Measurements from ENCODE around the gene SLC26A2. TPM values are rescaled to one million over a fixed set of nuclear protein-coding genes. Genes with fewer than 3 reads are reported as not detected.

Gene SLC26A2
- polyA plus RNA-seq, 4 donors = 16.0 to 22.9 (median 20.4) TPM

GRCh38 chr5:150033334-150033733, 72.8 kb downstream of the SLC26A2 start:
- DNase-seq (ENCODE audit: low read depth in 4 of 4, low spot score in 3 of 4) = no peak

- DNase-seq (ENCODE audit: low read depth in 4 of 4, low spot score in 3 of 4) = no peak
These were observed 74.1 kb downstream of the SLC26A2 start for GRCh38 chr5:150034662-150035061.

- no peak for DNase-seq (ENCODE audit: low read depth in 4 of 4, low spot score in 3 of 4)
These were observed 74.8 kb downstream of the SLC26A2 start for GRCh38 chr5:150035139-150035895.

DNA sequence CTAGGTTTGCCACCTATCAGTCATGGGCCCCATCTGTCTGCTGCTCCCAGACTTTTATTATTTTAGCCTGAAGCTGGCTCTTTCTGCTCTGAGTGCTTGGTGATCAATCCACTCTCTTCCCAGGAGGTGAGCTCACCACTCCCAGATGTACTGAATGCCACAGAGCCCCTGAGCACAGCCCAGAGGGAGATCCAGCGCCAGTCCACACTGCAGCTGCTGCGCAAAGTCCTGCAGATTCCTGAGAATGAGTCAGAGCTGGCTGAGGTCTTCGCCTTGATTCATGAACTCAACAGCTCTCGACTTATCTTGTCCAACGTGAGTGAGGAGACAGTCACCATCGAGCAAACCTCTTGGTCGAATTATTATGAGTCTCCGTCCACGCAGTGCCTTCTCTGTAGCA, 76.0 kb downstream of the SLC26A2 start:
- DNase-seq (ENCODE audit: low read depth in 4 of 4, low spot score in 3 of 4) = no peak

Other genes starting within 250 kb of the SLC26A2 start
- 1 to 10 TPM in 2 of 4 donors, under 1 TPM in 2; 0.67 to 1.9 (median 1.4) TPM for gene PPARGC1B, start 230.4 kb upstream of the SLC26A2 start, polyA plus RNA-seq (ENCODE audit: insufficient read length in 4 of 4)
- gene PDE6A, start 16.0 kb upstream of the SLC26A2 start, polyA plus RNA-seq (ENCODE audit: insufficient read length in 4 of 4) = under 1 TPM; 0.09 to 0.21 (median 0.10) TPM
- 1 to 10 TPM; 3.6 to 8.2 (median 5.7) TPM for gene TIGD6, start 39.9 kb downstream of the SLC26A2 start, polyA plus RNA-seq (ENCODE audit: insufficient read length in 4 of 4)
- gene HMGXB3, start 40.0 kb downstream of the SLC26A2 start, polyA plus RNA-seq (ENCODE audit: insufficient read length in 4 of 4) = 10 to 100 TPM; 25.3 to 37.9 (median 31.1) TPM
- 10 to 100 TPM; 15.4 to 36.1 (median 17.1) TPM for gene CSF1R, start 125.8 kb downstream of the SLC26A2 start, polyA plus RNA-seq (ENCODE audit: insufficient read length in 4 of 4)
- 100 to 1,000 TPM; 133 to 196 (median 138) TPM for gene PDGFRB, start 195.1 kb downstream of the SLC26A2 start, polyA plus RNA-seq (ENCODE audit: insufficient read length in 4 of 4)
- gene CDX1, start 206.0 kb downstream of the SLC26A2 start, polyA plus RNA-seq (ENCODE audit: insufficient read length in 4 of 4) = under 1 TPM; 0.10 to 0.73 (median 0.53) TPM
- under 1 TPM in 3 of 4 donors, not detected in 1; 0.06 to 0.13 (median 0.11) TPM for gene SLC6A7, start 229.3 kb downstream of the SLC26A2 start, polyA plus RNA-seq (ENCODE audit: insufficient read length in 4 of 4)